ENCODE measurements around the gene PCDHGA12.

- no peak for TF ChIP-seq CTCF (IDR thresholded peaks at IDR 0.05)
- no peak for TF ChIP-seq POLR2A (IDR thresholded peaks at IDR 0.05)
- no peak for TF ChIP-seq POLR2AphosphoS5 (IDR thresholded peaks at IDR 0.05)
These were observed 18.7 kb upstream of the PCDHGA12 start for GRCh38 chr5:141411575-141411974.

All from prostate gland (tissue), 2 donors.